Mesenteric fat pad (tissue), 1 donor: ENCODE results near the gene THAP7. TPM values are rescaled to one million over a fixed set of nuclear protein-coding genes. Genes with fewer than 3 reads are reported as not detected.

ENCODE experiments used
- DNase-seq: peaks from one replicate; pipeline ENCODE4 v3.0.0-alpha.2; 2020; ENCODE audit warnings: low spot score
- microRNA-seq: library from miRNA; unstranded; fragments of <30 nt; microRNA quantifications from one replicate; pipeline ENCODE4 v1.2.0, GENCODE V29; 2020; ENCODE audit warnings: borderline number of aligned reads
- total RNA-seq: library from RNA; stranded (reverse); fragmentation: NEBNext Ultra II Directional; extraction: Animal tissue kit (Norgen Biotek cat#: 25700); gene quantifications from one replicate; pipeline ENCODE4 v1.2.1, GENCODE V29; 2021
- donor health status: DM: yes; HTN: yes; CAD: no.

Gene THAP7
- total RNA-seq, 1 donor from 2014 or later = 15.5 TPM

DNA sequence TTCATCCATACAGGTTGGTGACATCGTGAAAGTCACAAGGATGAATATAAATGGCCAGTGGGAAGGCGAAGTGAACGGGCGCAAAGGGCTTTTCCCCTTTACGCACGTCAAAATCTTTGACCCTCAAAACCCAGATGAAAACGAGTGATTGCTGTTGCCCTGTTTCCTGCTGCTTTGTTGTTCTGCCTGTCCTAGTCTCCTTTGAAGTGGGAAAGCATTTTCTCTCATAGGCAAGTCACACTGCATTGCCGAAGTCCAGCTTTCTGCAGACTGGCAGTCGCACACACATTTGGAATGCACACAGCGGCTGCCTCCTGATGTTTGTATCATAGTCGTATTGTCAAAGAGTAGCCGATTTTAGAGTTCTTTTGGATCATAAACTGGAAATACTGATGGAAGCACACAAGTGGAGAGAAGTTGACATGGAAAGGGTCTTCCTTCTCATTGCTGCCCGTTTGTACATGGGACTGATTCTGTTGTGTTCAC lies 52.2 kb downstream of the THAP7 start:
- DNase-seq = no peak

Small RNAs within 50 kb of the gene (microRNA-seq; reads per million reads assigned to microRNA genes)
- not detected for gene MIR649

Other genes with a start within 250 kb of the THAP7 start
- gene SERPIND1, start 228.0 kb downstream of the THAP7 start, total RNA-seq = 0.35 TPM
- gene PI4KA, start 143.3 kb downstream of the THAP7 start, total RNA-seq = 79.1 TPM
- 30.8 TPM for gene SNAP29, start 143.1 kb downstream of the THAP7 start, total RNA-seq
- 46.1 TPM for gene CRKL, start 84.7 kb downstream of the THAP7 start, total RNA-seq
- gene AIFM3, start 34.9 kb downstream of the THAP7 start, total RNA-seq = 2.1 TPM
- gene LZTR1, start 19.8 kb downstream of the THAP7 start, total RNA-seq = 70.8 TPM
- gene P2RX6, start 13.0 kb upstream of the THAP7 start, total RNA-seq = 1.2 TPM
- gene SLC7A4, start 30.4 kb upstream of the THAP7 start, total RNA-seq = 7.6 TPM
- not detected for gene LRRC74B, start 43.8 kb upstream of the THAP7 start, total RNA-seq